Amniotic stem cell (primary cell): ENCODE results near the gene C10orf88.
A peak's percentile ranks its signal among the peaks of the same experiment; 100 is the strongest.
"Not testable (repeated sequence)": the region's sequence is repeated elsewhere in the genome, so short reads cannot be mapped to it uniquely, and the experiment has no call there.

Experiments used
- DNase-seq: peaks from one replicate; lab custom pipeline; 2025; lab: John Stamatoyannopoulos, UW

Gene C10orf88

GRCh38 chr10:122957474-122957873, 3.4 kb upstream of the C10orf88 start:
- no peak for DNase-seq

DNA sequence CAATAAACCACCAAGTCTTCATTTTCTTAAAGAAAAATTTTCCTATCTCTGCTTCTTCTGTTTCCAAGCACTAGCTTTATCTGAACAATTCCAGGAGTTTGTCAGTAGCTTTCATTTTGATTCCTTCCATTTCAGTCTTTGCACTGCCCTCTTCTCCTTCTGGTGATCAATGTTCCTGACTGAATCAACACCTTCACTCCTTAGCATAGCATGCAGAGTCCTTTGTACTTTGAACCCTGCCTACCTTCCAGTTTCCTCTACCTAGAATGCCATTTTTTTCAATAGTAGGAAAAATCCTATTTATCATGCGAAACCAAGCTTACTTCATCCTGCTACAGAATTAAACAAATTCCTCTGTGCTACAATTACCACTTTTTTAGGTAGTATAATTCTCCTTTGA, 1.9 kb upstream of the C10orf88 start:
- no peak for DNase-seq

- DNase-seq, result no peak
Observed at GRCh38 chr10:122954731-122955050, 664 bp upstream of the C10orf88 start.

GRCh38 chr10:122949296-122949695, 4.7 kb downstream of the C10orf88 start:
- DNase-seq, result no peak

DNA sequence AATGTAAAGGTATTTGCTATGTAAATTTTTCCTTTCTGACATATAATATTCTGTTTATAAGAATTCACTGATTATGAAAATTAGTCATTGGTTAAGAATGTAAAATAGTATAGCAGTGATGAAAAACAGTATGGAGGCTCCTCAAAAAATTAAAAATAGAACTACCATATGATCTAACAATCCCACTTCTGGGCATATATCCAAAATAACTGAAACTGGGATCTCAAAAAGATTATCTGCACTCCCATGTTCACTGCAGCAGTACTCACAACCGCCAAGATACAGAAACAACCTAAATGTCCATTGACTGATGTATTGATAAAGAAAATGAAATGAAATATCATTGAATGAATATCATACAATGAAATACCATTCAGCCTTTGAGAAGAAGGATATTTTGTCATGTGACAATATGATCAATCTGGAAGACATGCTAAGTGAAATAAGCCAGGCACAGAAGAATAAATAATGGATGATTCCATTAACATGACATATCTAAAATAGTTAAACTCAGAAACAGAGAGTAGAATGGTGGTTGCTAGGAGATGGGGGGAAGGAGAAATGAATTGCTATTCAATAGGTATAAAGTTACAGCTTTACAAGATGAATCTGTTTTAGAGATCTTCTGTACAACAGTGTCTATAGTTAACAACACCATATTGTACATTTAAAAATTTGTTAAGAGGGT, 14.0 kb downstream of the C10orf88 start:
- DNase-seq, result peak; percentile 67

DNA sequence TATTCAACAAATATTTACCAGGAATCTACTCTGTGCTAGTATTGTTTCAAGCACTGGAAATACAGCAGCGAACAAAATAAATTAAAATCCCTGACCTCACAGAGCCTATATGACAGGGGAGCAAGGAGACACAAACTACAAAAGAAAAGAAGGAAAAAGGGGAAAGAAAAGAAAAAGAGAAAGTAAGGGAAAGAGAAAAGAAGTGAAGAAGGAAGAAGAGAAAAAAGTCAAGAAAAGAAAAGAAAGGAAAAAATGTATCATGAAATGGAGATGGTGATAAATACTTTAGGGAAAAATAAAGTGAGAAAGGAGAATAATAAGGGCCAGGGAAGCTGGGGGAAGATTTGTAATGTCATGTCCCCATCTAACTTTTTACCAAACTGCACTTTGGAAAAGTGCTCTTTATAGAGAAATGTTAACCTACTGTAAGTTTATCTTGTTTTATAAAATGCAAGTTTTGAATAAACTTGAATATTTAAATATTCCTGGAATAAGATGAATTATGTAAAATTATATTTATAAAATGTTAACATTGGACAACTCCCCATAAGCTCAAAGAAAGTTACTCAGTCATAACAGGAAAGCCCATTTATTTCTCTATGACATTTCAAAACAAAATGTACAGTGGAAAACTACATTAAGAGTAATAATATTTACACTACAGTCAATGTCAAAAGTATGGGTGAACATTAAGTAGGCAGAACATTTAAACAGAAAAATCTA, 14.7 kb downstream of the C10orf88 start:
- no peak for DNase-seq

GRCh38 chr10:122931088-122931906, 22.7 kb downstream of the C10orf88 start:
- no peak for DNase-seq

- DNase-seq, result no peak
Observed at GRCh38 chr10:122930140-122930539, 23.9 kb downstream of the C10orf88 start.

- no peak for DNase-seq
Observed at GRCh38 chr10:122915700-122916099, 38.3 kb downstream of the C10orf88 start.

DNA sequence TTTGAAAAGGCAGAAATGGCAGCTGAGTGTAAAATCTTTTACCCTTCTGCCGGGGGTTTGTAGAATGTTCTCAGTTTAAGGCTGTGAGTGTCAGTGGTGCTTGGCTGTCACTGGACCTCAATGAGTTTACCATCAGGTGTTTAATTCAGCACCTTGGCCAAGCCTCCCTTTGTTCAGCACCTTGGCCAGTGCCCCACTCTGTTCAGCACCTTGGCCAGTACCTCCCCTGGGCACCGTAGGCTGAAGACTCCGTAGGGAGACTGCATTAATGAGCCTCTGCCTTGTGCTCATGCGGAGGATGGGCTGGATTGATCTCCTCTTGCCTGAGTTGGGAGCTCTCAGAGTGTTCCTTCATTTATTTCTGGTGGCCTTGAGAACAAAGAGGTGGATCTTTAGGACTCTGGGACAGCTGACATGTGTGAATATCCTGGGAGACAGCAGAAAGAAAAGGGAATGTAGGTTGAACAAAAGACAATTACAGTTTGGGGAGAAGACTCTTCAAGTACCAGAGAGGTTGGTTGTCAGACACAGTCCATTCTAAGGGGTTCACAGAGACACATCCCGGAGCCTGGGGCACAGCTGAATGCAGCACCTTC, 42.0 kb downstream of the C10orf88 start:
- DNase-seq, result no peak

- no peak for DNase-seq
Observed at GRCh38 chr10:122910310-122910709, 43.7 kb downstream of the C10orf88 start, which contains the start of gene FAM24A. FAM24A (plus strand) TSS chr10:122910610; CDS start chr10:122911635, 1,025 bp downstream.

DNA sequence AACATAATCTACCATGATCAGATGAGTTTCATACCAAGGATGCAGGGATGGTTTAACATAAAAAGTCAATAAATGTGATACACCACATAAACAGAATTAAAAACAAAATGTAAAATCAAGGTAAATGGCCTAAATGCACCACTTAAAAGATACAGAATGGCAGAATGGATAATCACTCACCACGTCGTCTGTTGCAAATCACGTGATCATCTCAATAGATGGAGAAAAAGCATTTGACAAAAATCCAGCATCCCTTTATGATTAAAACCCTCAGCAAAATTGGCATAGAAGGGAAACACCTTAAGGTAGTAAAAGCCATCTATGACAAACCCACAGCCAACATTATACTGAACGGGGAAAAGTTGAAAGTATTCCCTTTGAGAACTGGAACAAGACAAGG, 50.2 kb downstream of the C10orf88 start:
- DNase-seq, result not testable (repeated sequence)

DNA sequence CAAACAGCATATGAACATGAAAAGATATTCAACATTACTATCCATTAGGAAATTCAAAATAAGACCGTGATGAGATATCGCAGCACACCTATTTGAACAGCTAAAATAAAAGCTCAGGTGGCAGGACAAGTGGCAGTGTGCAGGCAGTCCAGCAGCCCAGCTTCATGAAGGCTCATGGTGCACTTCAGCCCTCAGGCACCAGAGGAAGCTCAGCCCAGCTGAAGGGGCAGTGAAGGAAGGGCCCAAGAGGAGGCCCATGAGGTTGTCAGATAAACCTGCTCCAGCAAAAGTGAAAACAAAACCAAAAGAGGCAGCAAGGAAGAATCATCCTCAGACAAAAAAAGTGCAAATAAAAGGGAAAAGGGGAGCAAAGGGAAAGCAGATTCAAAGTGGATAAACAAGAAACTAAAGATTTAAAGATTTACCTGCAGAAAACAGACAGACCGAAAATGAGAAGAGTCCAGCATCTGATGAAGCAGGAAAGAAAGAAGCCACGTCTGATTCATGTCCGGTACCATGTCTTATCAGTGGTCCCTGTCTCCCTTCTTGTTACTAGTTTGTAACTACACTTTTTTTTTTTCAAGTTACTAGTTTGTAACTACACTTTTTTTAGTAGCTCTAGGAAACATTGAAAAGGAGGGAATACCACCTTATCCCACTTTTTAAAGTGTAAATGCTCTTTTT, 59.6 kb downstream of the C10orf88 start:
- DNase-seq, result no peak

DNA sequence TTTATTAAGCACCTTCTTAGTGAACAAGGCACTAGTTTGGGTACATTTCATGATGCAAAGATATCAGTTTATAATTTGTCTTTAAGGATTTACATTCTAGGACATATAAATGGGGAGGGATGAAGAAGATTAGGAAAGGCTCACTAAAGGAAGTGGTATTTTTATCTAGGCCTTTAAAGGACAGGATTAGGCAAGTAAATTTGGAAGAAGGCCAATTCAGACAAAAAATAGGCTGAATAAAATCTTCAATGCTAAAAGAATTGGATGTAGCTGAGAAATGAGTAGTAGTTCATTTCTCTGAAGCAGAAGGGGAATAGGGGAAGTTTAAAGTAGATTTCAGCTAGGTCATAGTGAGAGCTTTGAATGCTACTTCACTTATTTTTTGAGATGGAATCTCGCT, 69.9 kb downstream of the C10orf88 start:
- no peak for DNase-seq

DNA sequence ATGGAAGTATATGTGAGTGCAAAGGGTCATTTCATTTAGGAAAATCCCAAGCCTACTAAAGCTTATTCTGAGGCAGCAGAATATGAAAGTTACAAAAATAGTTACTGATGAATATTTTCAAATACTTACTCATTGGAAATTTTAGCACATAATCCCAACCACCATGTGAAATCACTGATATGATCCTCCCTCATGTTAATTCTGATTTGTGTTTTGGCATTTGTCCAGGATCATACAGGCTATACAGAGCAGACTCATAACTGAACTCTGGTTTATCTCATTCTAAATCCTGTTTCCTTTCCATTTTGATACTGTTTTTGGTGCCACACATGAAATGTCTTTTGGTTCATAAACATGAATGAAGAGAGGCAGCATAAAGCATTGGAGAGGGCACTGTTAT, 71.3 kb downstream of the C10orf88 start:
- DNase-seq, result no peak
